RWPE2 (cell line): Measurements from ENCODE around the gene LINC00237.

Experiments
- ATAC-seq: fragments of 200-7000 bp; cut with Tn5 transposase; 3 replicates; pipeline ENCODE4 v1.9.1; 2021; ENCODE audit warnings: low read depth
- DNase-seq: peaks from one replicate; pipeline ENCODE4 v3.0.0-alpha.2; 2020; ENCODE audit warnings: low spot score
- H3K27ac ChIP-seq: fragments of 450-650 bp; 2 replicates; pipeline ENCODE4 v1.5.1; 2017; ENCODE audit warnings: mild to moderate bottlenecking; ENCODE audit not compliant: poor library complexity, severe bottlenecking
- H3K27me3 ChIP-seq: fragments of 250-450 bp; sonication (Bioruptor Pico); 2 replicates; pipeline ENCODE4 v1.5.1; 2021; ENCODE audit warnings: mild to moderate bottlenecking, moderate library complexity; ENCODE audit not compliant: insufficient read depth, poor library complexity, severe bottlenecking
- H3K36me3 ChIP-seq: fragments of 250-450 bp; sonication (Bioruptor Pico); 2 replicates; pipeline ENCODE4 v1.5.1; 2020; ENCODE audit warnings: low read depth, mild to moderate bottlenecking, moderate library complexity
- H3K4me1 ChIP-seq: fragments of 250-450 bp; sonication (Bioruptor Pico); 2 replicates; pipeline ENCODE4 v1.5.1; 2021; ENCODE audit warnings: mild to moderate bottlenecking, moderate library complexity; ENCODE audit not compliant: insufficient read depth, poor library complexity, severe bottlenecking
- H3K4me3 ChIP-seq: fragments of 250-450 bp; sonication (Bioruptor Pico); 2 replicates; pipeline ENCODE4 v1.5.1; 2021; ENCODE audit warnings: mild to moderate bottlenecking, moderate library complexity; ENCODE audit not compliant: severe bottlenecking
- H3K9me3 ChIP-seq: fragments of 250-450 bp; sonication (Bioruptor Pico); 2 replicates; pipeline ENCODE4 v1.5.1; 2021; ENCODE audit warnings: mild to moderate bottlenecking, moderate library complexity; ENCODE audit not compliant: severe bottlenecking
- TF ChIP-seq, protein P1 (sequence below): fragments of 450-650 bp; IDR thresholded peaks from one replicate; pipeline ENCODE4 v1.5.1; 2017; ENCODE audit warnings: mild to moderate bottlenecking, moderate library complexity; ENCODE audit not compliant: poor library complexity, severe bottlenecking

LINC00237 gene

DNA sequence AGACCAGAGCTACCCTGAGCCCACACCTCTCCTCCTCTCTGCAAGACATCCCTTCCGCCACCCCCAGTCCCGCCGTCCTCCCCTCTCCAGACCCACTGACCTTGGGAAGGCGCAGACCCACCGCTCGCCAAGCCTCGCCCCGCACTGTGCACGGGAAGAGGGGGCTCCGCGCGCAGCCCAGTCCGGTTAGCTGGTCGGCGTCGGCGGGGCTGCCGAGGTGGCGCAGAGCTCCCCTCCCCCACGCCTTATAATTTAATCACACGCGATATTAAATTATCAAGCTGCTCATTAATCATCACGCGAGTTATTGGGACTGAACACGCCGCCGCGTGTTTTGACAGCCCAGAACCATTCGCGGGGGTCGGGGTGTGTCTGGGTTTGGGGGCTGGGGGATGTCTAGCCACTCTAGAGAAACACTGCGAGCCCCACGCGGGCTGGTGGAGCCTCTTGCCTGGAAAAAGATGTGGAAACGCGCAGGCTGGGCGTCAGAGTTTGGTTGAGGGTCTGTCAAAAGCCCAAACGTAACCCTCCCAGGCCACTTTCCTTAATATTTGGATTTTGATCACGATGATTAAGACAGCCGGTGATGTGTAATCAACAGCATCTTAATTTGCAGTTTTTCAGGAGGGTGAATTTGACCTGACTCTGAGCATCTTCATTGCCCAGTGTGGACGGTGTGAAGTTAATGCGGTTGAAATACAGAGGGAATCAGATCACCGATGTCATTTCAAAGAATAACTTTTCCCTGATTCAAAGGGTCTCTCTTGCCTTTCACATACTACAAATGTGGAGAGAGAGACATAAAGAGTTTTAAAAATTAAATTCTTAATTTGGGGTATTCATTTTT, at the start of gene LINC00237:
LINC00237 (minus strand) TSS at position 188 of the 847 bp plus-strand sequence.
- Histone ChIP-seq H3K27ac (no peak within 1 kb of the TSS), H3K27me3 (peaks cover 88% of the 10 kb centered on the region), H3K4me1 (no peaks in the 10 kb centered on the region), H3K9me3 (no peaks in the 10 kb centered on the region), H3K36me3 (no peaks in the 10 kb centered on the region), H3K4me3 (no peak within 1 kb of the TSS)
- TF ChIP-seq, protein P1, sequence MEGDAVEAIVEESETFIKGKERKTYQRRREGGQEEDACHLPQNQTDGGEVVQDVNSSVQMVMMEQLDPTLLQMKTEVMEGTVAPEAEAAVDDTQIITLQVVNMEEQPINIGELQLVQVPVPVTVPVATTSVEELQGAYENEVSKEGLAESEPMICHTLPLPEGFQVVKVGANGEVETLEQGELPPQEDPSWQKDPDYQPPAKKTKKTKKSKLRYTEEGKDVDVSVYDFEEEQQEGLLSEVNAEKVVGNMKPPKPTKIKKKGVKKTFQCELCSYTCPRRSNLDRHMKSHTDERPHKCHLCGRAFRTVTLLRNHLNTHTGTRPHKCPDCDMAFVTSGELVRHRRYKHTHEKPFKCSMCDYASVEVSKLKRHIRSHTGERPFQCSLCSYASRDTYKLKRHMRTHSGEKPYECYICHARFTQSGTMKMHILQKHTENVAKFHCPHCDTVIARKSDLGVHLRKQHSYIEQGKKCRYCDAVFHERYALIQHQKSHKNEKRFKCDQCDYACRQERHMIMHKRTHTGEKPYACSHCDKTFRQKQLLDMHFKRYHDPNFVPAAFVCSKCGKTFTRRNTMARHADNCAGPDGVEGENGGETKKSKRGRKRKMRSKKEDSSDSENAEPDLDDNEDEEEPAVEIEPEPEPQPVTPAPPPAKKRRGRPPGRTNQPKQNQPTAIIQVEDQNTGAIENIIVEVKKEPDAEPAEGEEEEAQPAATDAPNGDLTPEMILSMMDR = no peak
- ATAC-seq = no peak
- no peak for DNase-seq

DNA sequence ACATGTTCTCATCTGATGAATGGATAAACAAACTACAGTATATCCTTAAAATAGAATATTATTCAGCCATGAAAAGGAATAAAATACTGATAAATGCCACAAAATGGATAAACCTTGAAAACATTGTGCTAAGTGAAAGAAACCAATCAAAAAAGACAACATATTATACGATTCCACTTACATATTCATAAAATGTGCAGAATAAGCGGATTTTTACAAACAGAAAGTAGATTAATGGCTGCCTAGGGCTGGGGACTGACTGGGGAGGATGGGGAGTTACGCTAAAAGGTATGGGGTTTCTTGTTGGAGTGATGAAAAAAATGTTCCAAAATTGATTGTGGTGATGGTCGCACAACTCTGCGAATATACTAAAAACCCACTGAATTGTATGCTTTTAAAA, 49.1 kb upstream of the LINC00237 start:
- Histone ChIP-seq H3K36me3 (no peaks in the 10 kb centered on the region), H3K4me3 (no peak overlapping the region), H3K27ac (no peak overlapping the region), H3K27me3 (no peaks in the 10 kb centered on the region), H3K9me3 (no peaks in the 10 kb centered on the region), H3K4me1 (peaks cover 8% of the 10 kb centered on the region)
- DNase-seq (no peak), ATAC-seq (no peak)
- TF ChIP-seq, protein P1 = no peak

DNA sequence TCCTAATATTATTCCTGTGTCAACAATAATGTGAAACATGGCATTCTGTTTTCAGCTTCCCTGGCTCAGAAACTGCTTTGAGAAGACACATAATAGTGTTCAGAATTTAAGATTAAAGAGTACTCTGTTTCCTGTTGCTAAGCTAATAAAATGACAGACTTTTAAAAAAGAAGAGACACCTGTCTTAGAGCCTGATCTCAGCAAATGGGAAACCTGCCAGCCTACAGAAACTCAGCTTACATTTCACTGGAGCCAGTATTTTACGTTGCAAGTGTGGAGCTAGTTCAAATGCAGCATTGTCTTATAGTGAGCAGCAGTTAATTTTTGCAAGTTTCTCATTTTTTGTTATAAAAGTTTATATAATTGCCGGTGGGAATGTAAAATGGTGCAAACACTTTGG, 48.5 kb upstream of the LINC00237 start:
- ATAC-seq = no peak
- H3K4me1 ChIP-seq = peaks cover 8% of the 10 kb centered on the region
- H3K36me3 ChIP-seq = no peaks in the 10 kb centered on the region
- no peak for DNase-seq
- TF ChIP-seq, protein P1 = no peak
- no peaks in the 10 kb centered on the region for H3K27me3 ChIP-seq
- H3K9me3 ChIP-seq = no peaks in the 10 kb centered on the region
- no peak overlapping the region for H3K4me3 ChIP-seq
- H3K27ac ChIP-seq = no peak overlapping the region

DNA sequence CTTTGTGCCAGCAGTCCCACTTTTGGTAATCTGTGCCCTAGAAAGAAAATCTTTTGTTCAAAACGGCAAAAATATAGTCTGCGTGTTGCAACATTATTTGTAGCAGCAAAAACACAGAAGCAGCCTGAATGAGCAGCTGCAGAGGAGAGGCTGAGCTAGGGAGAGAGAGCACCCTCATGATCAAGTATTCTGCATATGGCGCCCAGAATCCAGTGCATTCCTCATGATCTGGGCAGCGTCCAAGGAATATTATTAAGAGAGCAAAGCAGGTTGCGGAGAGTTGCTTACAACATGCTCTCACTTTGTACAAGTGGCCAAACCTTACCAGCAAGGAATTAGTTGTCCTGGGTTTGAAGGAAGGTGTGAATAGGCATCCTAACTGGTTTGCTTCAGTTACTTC, 45.6 kb upstream of the LINC00237 start:
- no peak overlapping the region for H3K4me3 ChIP-seq
- no peak for DNase-seq
- no peak for ATAC-seq
- H3K4me1 ChIP-seq = peaks cover 13% of the 10 kb centered on the region
- H3K36me3 ChIP-seq = no peaks in the 10 kb centered on the region
- H3K27me3 ChIP-seq = no peaks in the 10 kb centered on the region
- H3K9me3 ChIP-seq = no peaks in the 10 kb centered on the region
- TF ChIP-seq, protein P1 = no peak
- no peak overlapping the region for H3K27ac ChIP-seq

DNA sequence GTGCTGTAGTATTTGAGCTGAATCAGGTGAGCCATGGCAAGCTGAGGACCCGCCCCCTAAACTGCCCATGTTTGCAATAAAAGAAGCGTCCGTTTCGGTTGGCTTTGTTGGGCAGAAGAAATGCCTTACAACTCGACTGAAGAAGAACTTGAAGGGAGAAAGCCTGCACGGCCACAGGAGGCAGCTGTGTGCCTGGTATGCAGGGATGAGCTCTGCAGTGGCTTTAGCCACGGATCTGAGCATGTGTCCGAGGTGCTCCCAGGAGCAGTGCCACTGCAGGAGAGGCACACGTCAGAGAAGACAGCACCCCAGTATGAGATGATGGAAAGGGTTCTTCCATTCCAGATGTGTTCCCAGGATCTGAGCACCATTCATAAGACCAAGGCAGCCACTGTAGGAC, 43.2 kb upstream of the LINC00237 start:
- DNase-seq = no peak
- TF ChIP-seq, protein P1 = no peak
- H3K4me3 ChIP-seq = no peak overlapping the region
- no peak for ATAC-seq
- H3K9me3 ChIP-seq = no peaks in the 10 kb centered on the region
- no peaks in the 10 kb centered on the region for H3K27me3 ChIP-seq
- H3K4me1 ChIP-seq = peaks cover 5% of the 10 kb centered on the region
- H3K36me3 ChIP-seq = no peaks in the 10 kb centered on the region
- H3K27ac ChIP-seq = no peak overlapping the region
